Gastroesophageal sphincter (tissue), 4 donors: ENCODE data around the gene KCNN3. TPM values are rescaled to one million over a fixed set of nuclear protein-coding genes. Genes with fewer than 3 reads are reported as not detected.

Source experiments
- ATAC-seq: fragments of 150-250 bp; one replicate; pipeline ENCODE4 v1.9.1; 2016; ENCODE audit warnings: mild to moderate bottlenecking, moderate library complexity
- H3K27ac ChIP-seq, 4 donors: fragments of 200-600 bp; sonication (generic) in 3 of 4; 1 replicate in 3 of 4; 2 replicates in 1 of 4; pipeline ENCODE4 v1.5.1; 2016 to 2019
- H3K27me3 ChIP-seq: fragments of 200-600 bp; sonication (generic); one replicate; pipeline ENCODE4 v1.5.1; 2019
- H3K36me3 ChIP-seq, 2 donors: fragments of 200-600 bp; sonication (generic); one replicate each; pipeline ENCODE4 v1.5.1; 2019; ENCODE audit warnings: control low read depth in 1 of 2
- H3K4me1 ChIP-seq, 3 donors: fragments of 200-600 bp; sonication (generic); 1 replicate in 2 of 3; 2 replicates in 1 of 3; pipeline ENCODE4 v1.5.1; 2016 to 2019; ENCODE audit warnings: control low read depth in 2 of 3
- H3K4me3 ChIP-seq, 2 donors: fragments of 200-600 bp; sonication (generic); one replicate each; pipeline ENCODE4 v1.5.1; 2019; ENCODE audit warnings: mild to moderate bottlenecking in 1 of 2, moderate library complexity in 1 of 2
- H3K9me3 ChIP-seq, 3 donors: fragments of 200-600 bp; sonication (generic); one replicate each; pipeline ENCODE4 v1.5.1; 2017 to 2019; ENCODE audit warnings: control low read depth in 2 of 3
- CTCF ChIP-seq, 4 experiments: fragments of 200-600 bp in 2 of 4; fragments of 450-650 bp in 2 of 4; sonication (generic) in 1 of 4; IDR thresholded peaks; one replicate each; pipeline ENCODE4 v1.5.1; 2017 to 2019; ENCODE audit warnings: antibody characterized with exemption in 4 of 4, mild to moderate bottlenecking in 2 of 4, moderate library complexity in 2 of 4
- EP300 ChIP-seq: sonication (generic); formaldehyde crosslinking; IDR thresholded peaks from one replicate; pipeline ENCODE4 v1.6.1; 2017; ENCODE audit warnings: antibody characterized with exemption, mild to moderate bottlenecking
- POLR2A ChIP-seq, 2 donors: fragments of 450-650 bp; IDR thresholded peaks; one replicate each; pipeline ENCODE4 v1.6.1; 2017; ENCODE audit warnings: antibody characterized with exemption in 2 of 2, mild to moderate bottlenecking in 2 of 2, moderate library complexity in 1 of 2
- POLR2AphosphoS5 ChIP-seq: sonication (generic); formaldehyde crosslinking; IDR thresholded peaks from one replicate; pipeline ENCODE4 v1.6.1; 2017; ENCODE audit warnings: antibody characterized with exemption
- WGBS, 2 donors: methylation state at CpG; one replicate each; pipeline ENCODE4 v1.1.5; 2018; ENCODE audit warnings: low coverage in 1 of 2; 5-methylcytosine and 5-hydroxymethylcytosine counted together
- total RNA-seq, 4 donors: library from RNA; depleted of rRNA; stranded (reverse); fragments of >200 nt; gene quantifications; one replicate each; pipeline ENCODE4 v1.1.0, GENCODE V29; 2016

The KCNN3 gene
- total RNA-seq, 4 donors from 2014 or later = 1.8 to 13.7 (median 8.1) TPM

DNA sequence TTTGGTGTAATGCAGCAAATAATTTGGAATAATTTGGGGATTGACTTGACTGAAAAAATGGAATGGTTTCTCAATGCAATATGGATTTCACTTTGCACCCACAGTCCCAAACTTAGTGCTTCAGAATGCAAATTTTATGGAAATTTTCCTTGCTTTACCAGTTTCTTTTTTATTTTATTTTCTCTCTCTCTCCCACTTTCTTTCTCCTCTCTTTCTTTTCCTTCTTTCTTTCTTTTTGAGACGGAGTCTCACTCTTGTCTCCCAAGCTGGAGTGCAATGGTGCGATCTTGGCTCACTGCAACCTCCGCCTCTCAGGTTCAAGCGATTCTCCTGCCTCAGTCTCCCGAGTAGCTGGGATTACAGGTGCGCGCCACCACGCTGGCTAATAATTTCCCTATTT is 110.3 kb downstream of the KCNN3 start:
- H3K36me3 ChIP-seq = no peaks in the 10 kb centered on the region
- no peak overlapping the region for H3K4me3 ChIP-seq
- no peaks in the 10 kb centered on the region for H3K9me3 ChIP-seq
- ATAC-seq = no peak
- WGBS, 2 donors = 89 to 98% methylated on average over 6 to 8 of the region's 8 CpGs
- H3K27ac ChIP-seq = no peak overlapping the region
- peaks cover 40% of the 10 kb centered on the region for H3K27me3 ChIP-seq
- TF ChIP-seq POLR2AphosphoS5 (no peak), EP300 (no peak), POLR2A (IDR thresholded peaks at IDR 0.05) (no peak), CTCF (IDR thresholded peaks at IDR 0.05) (no peak)
- peaks cover 0 to 10% (median 3%) of the 10 kb centered on the region in 3 donors for H3K4me1 ChIP-seq

DNA sequence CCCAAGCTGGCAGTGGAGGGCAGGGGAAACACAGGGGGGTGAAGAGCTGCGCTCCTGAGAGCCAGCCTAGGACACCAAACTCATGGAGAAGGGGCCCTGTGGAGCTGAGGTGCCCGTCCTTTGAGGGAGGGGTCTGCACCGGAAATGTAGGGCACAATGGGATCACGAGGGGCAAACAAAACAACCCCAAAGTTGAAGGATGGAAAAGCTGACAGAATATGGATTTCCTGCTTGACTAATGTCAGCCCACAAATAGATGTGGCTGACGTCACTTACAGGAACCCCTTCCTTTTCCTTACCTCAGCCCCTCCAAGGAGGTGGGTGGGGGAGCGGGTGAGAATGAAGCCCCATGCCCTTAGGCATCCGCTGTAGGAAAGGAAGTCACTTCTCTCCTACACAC is 110.9 kb downstream of the KCNN3 start:
- ATAC-seq = no peak
- TF ChIP-seq POLR2AphosphoS5 (no peak), EP300 (no peak), POLR2A (IDR thresholded peaks at IDR 0.05) (no peak), CTCF (IDR thresholded peaks at IDR 0.05) (no peak)

GRCh38 chr1:154758346-154758745 is 111.7 kb downstream of the KCNN3 start:
- WGBS, 2 donors = 60 to 83% methylated on average over 1 to 2 of the region's 6 CpGs
- no peak overlapping the region for H3K27ac ChIP-seq
- TF ChIP-seq POLR2A (IDR thresholded peaks at IDR 0.05) = no peak
- no peak for TF ChIP-seq CTCF (IDR thresholded peaks at IDR 0.05)
- no peak for TF ChIP-seq POLR2AphosphoS5
- TF ChIP-seq EP300 = no peak
- H3K27me3 ChIP-seq = peaks cover 34% of the 10 kb centered on the region
- peaks cover 0 to 10% (median 3%) of the 10 kb centered on the region in 3 donors for H3K4me1 ChIP-seq
- H3K9me3 ChIP-seq = no peaks in the 10 kb centered on the region
- no peak for ATAC-seq
- H3K36me3 ChIP-seq = no peaks in the 10 kb centered on the region
- no peak overlapping the region for H3K4me3 ChIP-seq

More for the DNA sequence above, 110.9 kb downstream of the KCNN3 start:
- 72 to 80% methylated on average over 1 to 5 of the region's 7 CpGs for WGBS, 2 donors
- H3K4me1 ChIP-seq = peaks cover 0 to 10% (median 3%) of the 10 kb centered on the region in 3 donors
- H3K27ac ChIP-seq = no peak overlapping the region
- H3K4me3 ChIP-seq = no peak overlapping the region
- no peaks in the 10 kb centered on the region for H3K36me3 ChIP-seq
- H3K9me3 ChIP-seq = no peaks in the 10 kb centered on the region
- peaks cover 39% of the 10 kb centered on the region for H3K27me3 ChIP-seq

- no peak for TF ChIP-seq POLR2AphosphoS5
- no peak for TF ChIP-seq CTCF (IDR thresholded peaks at IDR 0.05)
- no peak for TF ChIP-seq POLR2A (IDR thresholded peaks at IDR 0.05)
- ATAC-seq = no peak
Measured at GRCh38 chr1:154756793-154757548, 113.1 kb downstream of the KCNN3 start.

More at GRCh38 chr1:154756793-154757548, 113.1 kb downstream of the KCNN3 start:
- WGBS, 2 donors = 63 to 81% methylated on average over 3 of the region's 5 CpGs
- Histone ChIP-seq H3K36me3 (no peaks in the 10 kb centered on the region), H3K27ac (no peak overlapping the region), H3K27me3 (peaks cover 31% of the 10 kb centered on the region), H3K4me3 (no peak overlapping the region), H3K9me3 (no peaks in the 10 kb centered on the region), H3K4me1 (peaks cover 0 to 10% (median 3%) of the 10 kb centered on the region in 3 donors)
